ENCODE measurements around the gene EEPD1.

Gene EEPD1

DNA sequence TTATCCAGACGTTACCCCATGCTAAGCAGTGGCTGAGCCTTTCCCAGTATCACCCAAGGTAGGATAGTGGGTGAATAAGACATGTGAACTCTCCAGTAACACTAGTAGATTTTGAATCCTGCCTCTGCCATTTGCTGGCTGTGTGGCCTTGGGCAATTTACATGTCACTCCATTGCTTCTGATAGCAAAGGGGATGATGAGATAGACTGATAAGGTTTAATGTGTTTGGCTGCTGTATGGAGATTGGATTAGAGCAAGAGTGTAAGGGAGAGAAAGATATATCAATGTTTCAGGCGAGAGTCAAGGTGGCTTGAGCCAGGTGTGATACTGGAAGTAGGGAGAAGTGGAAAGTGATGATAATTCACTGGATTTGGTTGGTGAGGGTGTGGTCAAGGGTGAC lies 40.1 kb upstream of the EEPD1 start:
- DNase-seq (no peak), ATAC-seq (ENCODE audit: insufficient read depth, low read depth) (no peak)
- no peaks in the 10 kb centered on the region for H3K4me1 ChIP-seq (ENCODE audit: insufficient read depth, low read length)
- no peaks in the 10 kb centered on the region for H3K79me2 ChIP-seq (ENCODE audit: insufficient read depth, low read length)
- H3K4me3 ChIP-seq (ENCODE audit: low read depth in 1 of 2, low read length in 2 of 2), result no peak overlapping the region
- H3K27me3 ChIP-seq (ENCODE audit: insufficient read depth, low read length, poor library complexity), result no peaks in the 10 kb centered on the region
- no peak overlapping the region for H2AFZ ChIP-seq (ENCODE audit: low read depth, low read length)
- TF ChIP-seq EZH2 (IDR thresholded peaks at IDR 0.05; ENCODE audit: borderline replicate concordance, low read depth, low read length, severe bottlenecking), result no peak
- TF ChIP-seq, protein P1, sequence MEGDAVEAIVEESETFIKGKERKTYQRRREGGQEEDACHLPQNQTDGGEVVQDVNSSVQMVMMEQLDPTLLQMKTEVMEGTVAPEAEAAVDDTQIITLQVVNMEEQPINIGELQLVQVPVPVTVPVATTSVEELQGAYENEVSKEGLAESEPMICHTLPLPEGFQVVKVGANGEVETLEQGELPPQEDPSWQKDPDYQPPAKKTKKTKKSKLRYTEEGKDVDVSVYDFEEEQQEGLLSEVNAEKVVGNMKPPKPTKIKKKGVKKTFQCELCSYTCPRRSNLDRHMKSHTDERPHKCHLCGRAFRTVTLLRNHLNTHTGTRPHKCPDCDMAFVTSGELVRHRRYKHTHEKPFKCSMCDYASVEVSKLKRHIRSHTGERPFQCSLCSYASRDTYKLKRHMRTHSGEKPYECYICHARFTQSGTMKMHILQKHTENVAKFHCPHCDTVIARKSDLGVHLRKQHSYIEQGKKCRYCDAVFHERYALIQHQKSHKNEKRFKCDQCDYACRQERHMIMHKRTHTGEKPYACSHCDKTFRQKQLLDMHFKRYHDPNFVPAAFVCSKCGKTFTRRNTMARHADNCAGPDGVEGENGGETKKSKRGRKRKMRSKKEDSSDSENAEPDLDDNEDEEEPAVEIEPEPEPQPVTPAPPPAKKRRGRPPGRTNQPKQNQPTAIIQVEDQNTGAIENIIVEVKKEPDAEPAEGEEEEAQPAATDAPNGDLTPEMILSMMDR (IDR thresholded peaks at IDR 0.05; ENCODE audit: borderline replicate concordance, extremely low read depth, low read length, poor library complexity, severe bottlenecking), result no peak
- H4K20me1 ChIP-seq (ENCODE audit: insufficient read depth, low read length), result no peaks in the 10 kb centered on the region
- H3K36me3 ChIP-seq (ENCODE audit: insufficient read depth, low read length), result no peaks in the 10 kb centered on the region
- no peak overlapping the region for H3K9ac ChIP-seq (ENCODE audit: low read depth, low read length)
- no peak overlapping the region for H3K27ac ChIP-seq (ENCODE audit: low read length)
- no peaks in the 10 kb centered on the region for H3K9me3 ChIP-seq (ENCODE audit: insufficient read depth, low read length, severe bottlenecking)
- no peak overlapping the region for H3K4me2 ChIP-seq (ENCODE audit: insufficient read depth, low read length)

DNA sequence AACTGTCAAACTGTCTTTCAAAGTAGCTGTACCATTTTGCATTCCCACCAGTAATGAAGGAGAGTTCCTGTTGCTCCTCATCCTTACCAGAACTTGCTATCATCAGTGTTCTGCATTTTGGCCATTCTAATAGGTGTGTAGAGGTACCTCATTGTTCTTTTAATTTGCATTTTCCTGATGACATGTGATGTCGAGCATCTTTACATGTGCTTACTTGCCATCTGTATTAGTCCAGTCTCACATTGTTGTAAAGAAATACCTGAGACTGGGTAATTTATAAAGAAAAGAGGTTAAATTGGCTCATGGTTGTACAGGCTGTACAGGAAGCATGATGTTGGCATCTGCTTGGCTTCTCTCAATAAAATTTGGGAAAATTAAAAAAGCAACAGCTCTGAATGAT lies 38.7 kb upstream of the EEPD1 start:
- no peaks in the 10 kb centered on the region for H3K27me3 ChIP-seq (ENCODE audit: insufficient read depth, low read length, poor library complexity)
- no peak overlapping the region for H3K9ac ChIP-seq (ENCODE audit: low read depth, low read length)
- no peaks in the 10 kb centered on the region for H3K36me3 ChIP-seq (ENCODE audit: insufficient read depth, low read length)
- H4K20me1 ChIP-seq (ENCODE audit: insufficient read depth, low read length), result no peaks in the 10 kb centered on the region
- ATAC-seq (ENCODE audit: insufficient read depth, low read depth), result no peak
- H3K4me1 ChIP-seq (ENCODE audit: insufficient read depth, low read length), result no peaks in the 10 kb centered on the region
- H2AFZ ChIP-seq (ENCODE audit: low read depth, low read length), result no peak overlapping the region
- H3K9me3 ChIP-seq (ENCODE audit: insufficient read depth, low read length, severe bottlenecking), result no peaks in the 10 kb centered on the region
- H3K27ac ChIP-seq (ENCODE audit: low read length), result no peak overlapping the region
- H3K4me2 ChIP-seq (ENCODE audit: insufficient read depth, low read length), result no peak overlapping the region
- H3K79me2 ChIP-seq (ENCODE audit: insufficient read depth, low read length), result no peaks in the 10 kb centered on the region
- DNase-seq, result no peak
- TF ChIP-seq EZH2 (IDR thresholded peaks at IDR 0.05; ENCODE audit: borderline replicate concordance, low read depth, low read length, severe bottlenecking), result no peak
- TF ChIP-seq, protein P1 (IDR thresholded peaks at IDR 0.05; ENCODE audit: borderline replicate concordance, extremely low read depth, low read length, poor library complexity, severe bottlenecking), result no peak
- H3K4me3 ChIP-seq (ENCODE audit: low read depth in 1 of 2, low read length in 2 of 2), result no peak overlapping the region

GRCh38 chr7:36115448-36116321 lies 37.4 kb upstream of the EEPD1 start:
- Histone ChIP-seq H3K36me3 (ENCODE audit: insufficient read depth, low read length) (no peaks in the 10 kb centered on the region), H3K27ac (ENCODE audit: low read length) (no peak overlapping the region), H2AFZ (ENCODE audit: low read depth, low read length) (no peak overlapping the region), H3K79me2 (ENCODE audit: insufficient read depth, low read length) (no peaks in the 10 kb centered on the region), H3K9me3 (ENCODE audit: insufficient read depth, low read length, severe bottlenecking) (no peaks in the 10 kb centered on the region), H3K4me2 (ENCODE audit: insufficient read depth, low read length) (no peak overlapping the region), H3K4me1 (ENCODE audit: insufficient read depth, low read length) (no peaks in the 10 kb centered on the region), H3K9ac (ENCODE audit: low read depth, low read length) (no peak overlapping the region), H4K20me1 (ENCODE audit: insufficient read depth, low read length) (no peaks in the 10 kb centered on the region), H3K4me3 (ENCODE audit: low read depth in 1 of 2, low read length in 2 of 2) (no peak overlapping the region), H3K27me3 (ENCODE audit: insufficient read depth, low read length, poor library complexity) (no peaks in the 10 kb centered on the region)
- 0 out of 3 replicates have a peak, but pooled peaks have one; percentile 37 for ATAC-seq (ENCODE audit: insufficient read depth, low read depth)
- no peak for TF ChIP-seq EZH2 (IDR thresholded peaks at IDR 0.05; ENCODE audit: borderline replicate concordance, low read depth, low read length, severe bottlenecking)
- TF ChIP-seq, protein P1 (IDR thresholded peaks at IDR 0.05; ENCODE audit: borderline replicate concordance, extremely low read depth, low read length, poor library complexity, severe bottlenecking), result no peak
- DNase-seq, result no peak

All from DND-41 (cell line).